T-helper 9 cell (primary cell): ENCODE measurements around the gene PTGES3L.
"Not testable (repeated sequence)": the region's sequence is repeated elsewhere in the genome, so short reads cannot be mapped to it uniquely, and the experiment has no call there.

ENCODE experiments used
- DNase-seq: peaks from one replicate; pipeline ENCODE4 v3.0.0-alpha.2; 2020

Gene PTGES3L

DNA sequence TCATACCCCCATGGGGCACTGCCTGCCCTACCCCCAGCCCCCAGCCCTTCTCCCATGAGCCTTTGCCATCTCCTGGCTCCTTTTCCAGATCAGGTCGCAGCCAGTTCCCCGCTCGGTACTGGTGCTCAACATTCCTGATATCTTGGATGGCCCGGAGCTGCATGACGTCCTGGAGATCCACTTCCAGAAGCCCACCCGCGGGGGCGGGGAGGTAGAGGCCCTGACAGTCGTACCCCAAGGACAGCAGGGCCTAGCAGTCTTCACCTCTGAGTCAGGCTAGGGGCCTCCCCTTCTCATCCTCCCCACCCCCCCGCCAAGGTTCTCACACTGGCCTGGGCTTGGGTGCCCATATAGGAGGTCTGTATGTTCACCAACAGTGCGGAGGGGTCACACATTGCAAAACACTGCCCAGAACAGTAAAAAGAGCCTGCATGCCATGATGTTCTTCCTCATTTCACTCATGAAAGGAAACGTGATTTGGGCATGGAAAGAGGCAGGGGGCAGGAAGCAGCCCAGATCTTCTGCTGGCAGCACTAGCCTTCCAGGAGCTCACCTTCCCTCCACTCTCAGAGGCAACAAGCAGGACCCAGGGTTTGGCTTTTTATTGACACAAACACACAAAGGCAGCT, 34.3 kb upstream of the PTGES3L start:
- no peak for DNase-seq

DNA sequence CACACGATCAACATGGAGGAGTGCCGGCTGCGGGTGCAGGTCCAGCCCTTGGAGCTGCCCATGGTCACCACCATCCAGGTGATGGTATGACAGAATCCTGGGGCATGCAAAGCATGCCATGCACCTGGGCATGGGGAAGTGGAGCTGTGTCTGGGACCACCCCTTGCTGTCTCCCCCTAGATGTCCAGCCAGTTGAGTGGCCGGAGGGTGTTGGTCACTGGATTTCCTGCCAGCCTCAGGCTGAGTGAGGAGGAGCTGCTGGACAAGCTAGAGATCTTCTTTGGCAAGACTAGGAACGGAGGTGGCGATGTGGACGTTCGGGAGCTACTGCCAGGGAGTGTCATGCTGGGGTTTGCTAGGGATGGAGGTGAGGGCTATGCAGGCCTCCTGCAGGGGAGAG, 33.4 kb upstream of the PTGES3L start:
- no peak for DNase-seq

DNA sequence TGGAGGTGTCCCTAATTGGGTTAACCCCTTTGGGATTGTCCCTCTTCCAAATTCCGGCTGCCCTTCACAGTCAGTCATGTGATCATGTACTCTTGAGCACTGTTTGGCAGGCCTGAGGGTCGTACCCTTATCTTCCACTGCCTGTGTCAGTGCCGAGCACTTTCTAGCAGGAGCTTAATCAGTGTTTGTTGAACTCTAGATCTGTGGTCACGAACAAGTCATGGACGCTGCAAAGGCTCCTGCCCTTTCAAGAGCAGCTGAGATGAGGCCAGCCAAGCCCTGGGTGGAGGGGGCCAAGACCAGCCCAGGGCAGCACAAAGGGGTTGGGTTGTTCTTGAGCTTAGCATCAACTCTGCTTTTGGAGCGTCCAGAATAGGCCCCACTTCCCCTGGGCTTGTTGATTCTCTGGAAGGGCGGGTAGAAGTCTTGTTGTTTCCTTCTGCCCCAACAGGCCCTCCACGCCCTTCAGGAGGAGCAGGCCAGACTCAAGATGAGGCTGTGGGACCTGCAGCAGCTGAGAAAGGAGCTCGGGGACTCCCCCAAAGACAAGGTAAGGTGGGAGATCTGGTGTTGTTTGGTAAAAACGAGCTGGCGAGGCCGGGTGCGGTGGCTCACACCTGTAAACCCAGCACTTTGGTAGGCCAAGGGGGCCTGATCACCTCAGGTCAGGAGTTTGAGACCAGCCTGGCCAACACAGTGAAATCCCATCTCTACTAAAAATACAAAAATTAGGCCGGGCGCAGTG, 32.0 kb upstream of the PTGES3L start:
- DNase-seq, result no peak

DNA sequence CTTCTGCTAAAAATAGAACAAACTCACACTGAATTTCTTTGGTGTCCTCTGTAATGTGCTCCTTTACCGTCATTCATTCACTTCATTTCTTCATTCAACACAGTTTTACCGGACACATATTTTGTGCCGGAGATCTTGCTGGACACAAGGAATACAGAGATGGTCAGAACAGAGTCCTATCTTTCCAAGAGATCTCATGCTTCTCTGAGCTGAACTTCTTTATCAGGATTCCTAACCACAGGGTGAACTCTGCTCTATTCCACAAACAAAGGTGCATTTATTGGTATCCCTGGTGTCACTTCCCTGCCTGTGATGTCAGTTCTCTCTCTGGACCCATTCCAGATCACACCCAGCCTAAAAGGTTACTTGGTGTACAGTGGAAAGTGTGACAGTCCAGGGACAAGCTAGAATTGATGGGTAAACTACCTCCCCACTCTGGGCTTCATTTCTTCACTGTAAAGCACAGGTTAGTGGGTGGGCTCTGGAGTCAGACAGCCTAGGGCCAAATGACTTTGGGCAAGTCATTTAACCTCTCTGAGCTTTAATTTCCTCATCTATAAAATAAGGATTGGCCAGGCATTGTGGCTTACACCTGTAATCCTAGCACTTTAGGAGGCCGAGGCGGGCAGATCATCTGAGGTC, 30.9 kb upstream of the PTGES3L start:
- no peak for DNase-seq

DNA sequence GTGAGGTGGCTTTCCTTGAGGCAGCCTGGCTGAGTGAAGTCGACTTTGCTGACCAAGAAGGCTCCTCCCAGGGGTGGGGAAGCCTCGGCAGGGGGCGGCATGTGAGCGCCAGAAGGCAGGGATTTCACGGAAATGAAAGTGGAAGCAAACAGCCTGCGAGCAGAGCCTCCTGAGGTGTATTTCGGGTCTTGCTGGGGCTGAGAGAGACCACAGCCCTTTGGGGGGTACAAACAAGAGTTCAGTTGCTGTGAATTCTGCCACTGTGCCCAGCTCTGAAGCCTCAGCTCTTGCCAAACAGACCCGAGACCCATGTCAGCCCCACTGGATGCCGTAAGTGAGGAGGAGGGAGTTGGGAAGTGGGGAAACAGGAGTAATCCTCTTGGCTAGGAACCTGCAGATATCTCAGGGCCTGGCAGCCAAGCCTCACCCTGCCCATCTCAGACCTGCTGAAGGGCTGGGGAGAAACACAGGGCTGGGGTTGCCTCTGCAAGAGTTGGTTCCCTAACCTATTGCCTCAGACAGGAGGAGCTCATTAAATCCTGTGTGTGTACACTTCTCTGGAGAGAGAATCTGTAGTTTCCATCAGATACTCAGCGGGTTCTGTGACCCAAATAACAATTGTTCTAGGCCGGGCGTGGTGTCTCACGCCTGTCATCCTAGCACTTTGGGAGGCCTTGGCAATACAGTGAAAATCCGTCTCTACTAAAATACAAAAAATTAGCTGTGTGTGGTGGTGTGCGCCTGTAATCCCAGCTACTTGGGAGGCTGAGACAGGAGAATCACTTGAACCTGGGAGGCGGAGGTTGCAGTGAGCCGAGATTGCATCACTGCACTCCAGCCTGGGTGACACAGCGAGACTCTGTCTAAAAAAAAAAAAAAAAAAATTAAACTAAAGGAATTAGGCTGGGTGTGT, 27.0 kb upstream of the PTGES3L start, which contains the start of gene IFI35:
Gene IFI35 (plus strand): TSS at position 146 of the 913 bp plus-strand sequence. CDS start 164 bp downstream, at position 310.
- DNase-seq, result peak; percentile 68

DNA sequence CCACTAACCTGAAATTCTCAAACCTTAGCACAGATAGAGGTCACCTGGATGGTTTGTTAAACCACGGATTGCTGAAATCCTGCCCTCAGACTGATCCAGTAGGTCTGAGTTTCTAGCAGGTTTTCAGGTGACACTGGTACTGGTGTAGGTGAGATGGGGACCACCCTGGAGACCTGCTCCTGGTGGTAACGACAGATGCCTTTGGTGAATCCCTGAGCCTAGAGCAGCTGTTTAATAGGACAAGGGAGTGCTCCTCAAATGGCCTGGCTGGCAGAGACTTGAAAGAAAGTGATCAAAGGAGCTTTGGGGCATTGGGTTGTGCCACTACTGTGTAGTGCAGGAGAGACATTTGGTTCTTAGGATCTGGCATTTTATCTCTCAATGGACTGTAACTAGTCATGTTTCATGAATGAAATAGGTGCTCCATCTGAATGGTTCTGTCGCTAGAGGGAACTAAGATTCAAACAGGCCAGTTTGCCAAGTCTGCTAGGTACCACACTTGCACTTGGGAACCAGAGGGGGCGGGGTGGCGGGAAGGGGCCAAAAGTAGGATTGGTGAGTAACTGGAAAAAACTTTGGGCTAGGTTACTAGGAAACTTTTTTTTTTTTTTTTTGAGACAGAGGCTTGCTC, 23.8 kb upstream of the PTGES3L start:
- DNase-seq, result no peak

DNA sequence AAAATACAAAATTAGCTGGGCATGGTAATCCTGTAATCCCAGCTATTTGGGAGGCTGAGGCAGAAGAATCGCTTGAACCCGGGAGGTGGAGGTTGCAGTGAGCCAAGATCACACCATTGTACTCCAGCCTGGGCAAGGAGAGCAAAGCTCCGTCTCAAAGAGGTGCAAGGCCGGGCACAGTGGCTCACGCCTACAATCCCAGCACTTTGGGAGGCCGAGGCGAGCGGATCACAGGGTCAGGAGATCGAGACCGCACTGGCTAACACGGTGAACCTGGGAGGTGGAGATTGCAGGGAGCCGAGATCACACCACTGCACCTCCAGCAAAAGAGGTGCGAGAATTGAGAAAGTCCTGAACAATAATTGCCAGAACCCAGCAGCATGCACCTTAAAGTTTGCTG, 21.0 kb upstream of the PTGES3L start:
- not testable (repeated sequence) for DNase-seq

DNA sequence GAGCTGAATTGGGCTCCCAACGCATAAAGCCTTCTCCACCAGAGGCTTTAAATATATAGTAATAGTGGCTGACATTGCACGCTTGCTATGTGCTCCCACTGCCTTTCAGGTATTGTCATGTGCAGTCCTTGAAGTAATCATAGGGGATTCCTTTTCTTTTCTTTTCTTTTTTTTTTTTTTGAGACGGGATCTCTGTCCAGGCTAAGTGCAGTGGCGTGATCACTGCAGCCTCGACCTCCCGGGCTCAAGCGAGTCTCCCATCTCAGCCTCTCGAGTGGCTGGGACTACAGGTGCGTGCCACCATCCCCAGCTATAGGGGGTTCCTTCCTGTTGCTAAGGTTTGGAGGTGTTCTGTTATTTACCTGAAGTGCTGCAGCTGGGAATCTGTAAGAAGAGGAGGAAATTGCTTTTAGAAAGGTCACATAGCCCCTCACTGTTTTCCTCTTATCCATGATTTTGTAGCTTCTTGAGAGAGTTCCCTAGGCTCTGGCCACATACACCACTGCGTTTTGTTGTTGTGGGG, 19.2 kb upstream of the PTGES3L start:
- no peak for DNase-seq

DNA sequence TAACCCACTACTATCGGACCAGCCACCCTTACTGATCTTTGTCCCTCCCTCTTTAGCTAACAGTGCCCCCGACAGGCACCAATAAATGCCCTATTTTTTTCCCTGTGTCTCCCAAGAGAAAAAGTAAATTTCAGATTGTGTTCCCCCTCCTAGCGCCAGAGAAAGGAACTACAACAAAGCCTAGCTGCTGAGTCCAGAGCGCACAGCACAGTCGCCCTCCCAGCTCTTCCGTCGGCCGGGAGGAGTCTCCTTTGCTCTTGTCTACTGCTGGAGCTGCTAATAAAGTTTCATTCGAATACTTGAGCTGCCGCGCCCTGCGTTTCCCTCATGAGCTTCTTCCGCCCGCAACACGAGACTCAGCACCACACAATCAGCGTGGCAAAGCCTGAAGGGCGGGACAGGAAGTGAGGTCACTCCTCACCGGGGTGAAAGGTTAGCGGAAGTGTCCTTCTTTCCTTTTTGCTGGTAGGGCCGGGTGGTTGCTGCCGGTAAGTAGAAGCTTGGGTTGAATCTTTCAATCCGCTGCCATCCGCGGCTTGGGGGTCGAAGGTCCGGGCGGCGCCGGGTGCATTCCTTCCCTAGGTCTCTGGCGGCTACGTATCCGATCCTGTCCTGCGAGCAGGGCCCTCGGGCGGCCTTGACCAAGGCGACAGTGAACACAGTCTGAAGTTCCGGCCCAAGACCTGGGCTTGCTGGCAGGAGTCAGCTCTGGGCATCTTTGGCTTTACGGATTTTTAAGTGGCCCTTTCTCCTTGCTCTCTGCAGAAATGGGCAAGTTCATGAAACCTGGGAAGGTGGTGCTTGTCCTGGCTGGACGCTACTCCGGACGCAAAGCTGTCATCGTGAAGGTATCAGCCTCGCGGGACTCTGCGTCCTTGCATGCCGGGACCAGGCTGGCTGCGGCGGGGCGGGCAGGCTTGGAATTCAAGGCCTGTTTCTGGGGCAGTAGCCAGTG, 18.4 kb upstream of the PTGES3L start, which contains the start of gene RPL27:
Gene RPL27 (plus strand): TSS at position 436 of the 955 bp plus-strand sequence. CDS start 332 bp downstream, at position 768.
- DNase-seq, result peak; percentile 95

DNA sequence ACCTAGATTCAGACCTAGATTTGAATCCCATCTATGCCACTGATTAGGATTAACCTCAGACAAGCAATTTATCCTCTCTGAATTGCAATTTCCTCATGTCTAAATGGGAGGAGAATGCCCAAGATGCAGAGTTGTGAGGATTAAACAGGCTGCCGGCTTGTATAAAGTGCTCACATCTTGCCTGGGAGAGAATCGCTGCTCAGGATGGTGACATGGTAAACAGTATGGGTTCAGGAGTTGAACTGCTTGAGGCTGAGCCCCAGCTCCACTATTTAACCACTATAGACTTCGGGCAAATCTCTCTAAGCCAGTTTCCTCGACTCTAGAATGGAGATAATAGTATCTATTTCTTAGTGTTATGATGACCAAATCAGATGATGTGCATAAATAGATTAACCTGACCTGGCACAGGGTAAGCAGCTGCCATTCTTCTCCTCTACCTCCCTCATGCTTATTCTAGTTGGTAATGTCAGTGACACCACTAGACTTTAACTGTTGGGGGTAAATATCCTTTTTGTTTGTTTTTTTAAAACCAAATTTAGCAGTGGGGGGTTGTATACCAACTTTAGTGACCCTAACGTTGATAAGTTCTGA, 17.6 kb upstream of the PTGES3L start:
- DNase-seq, result no peak

DNA sequence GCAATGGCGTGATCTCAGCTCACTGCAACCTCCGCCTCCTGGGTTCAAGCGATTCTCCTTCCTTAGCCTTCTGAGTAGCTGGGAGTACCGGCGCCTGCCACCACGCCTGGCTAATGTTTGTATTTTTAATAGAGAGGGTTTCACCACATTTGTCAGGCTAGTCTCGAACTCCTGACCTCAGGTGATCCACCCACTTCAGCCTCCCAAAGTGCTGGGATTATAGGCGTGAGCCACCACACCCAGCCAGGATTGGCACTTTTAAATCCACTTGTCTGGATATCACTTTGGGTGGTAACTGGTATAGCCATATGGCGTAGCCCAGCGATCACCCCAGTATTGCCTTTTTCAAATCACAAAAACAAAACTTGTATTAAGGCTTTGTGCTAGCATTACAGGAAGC, 14.0 kb upstream of the PTGES3L start:
- not testable (repeated sequence) for DNase-seq

DNA sequence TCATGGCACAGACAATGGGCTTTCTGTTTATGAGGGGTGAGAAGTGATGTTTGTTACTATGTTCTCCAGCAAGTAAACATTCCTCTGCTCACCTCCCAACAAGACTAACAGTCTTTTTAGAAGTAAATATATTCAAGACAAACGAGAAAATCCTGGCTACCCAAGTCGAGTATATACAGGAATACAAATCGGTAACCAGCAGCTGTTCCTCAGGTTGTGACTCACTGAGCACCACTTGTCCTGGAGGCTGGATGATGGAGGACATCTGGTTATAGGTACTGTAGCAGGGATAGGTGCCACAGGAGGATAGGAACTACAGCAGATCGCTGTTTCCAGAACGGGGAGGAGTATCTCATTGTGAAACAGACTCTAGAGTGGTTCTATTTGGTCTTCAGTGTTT, 13.0 kb upstream of the PTGES3L start:
- DNase-seq, result no peak

DNA sequence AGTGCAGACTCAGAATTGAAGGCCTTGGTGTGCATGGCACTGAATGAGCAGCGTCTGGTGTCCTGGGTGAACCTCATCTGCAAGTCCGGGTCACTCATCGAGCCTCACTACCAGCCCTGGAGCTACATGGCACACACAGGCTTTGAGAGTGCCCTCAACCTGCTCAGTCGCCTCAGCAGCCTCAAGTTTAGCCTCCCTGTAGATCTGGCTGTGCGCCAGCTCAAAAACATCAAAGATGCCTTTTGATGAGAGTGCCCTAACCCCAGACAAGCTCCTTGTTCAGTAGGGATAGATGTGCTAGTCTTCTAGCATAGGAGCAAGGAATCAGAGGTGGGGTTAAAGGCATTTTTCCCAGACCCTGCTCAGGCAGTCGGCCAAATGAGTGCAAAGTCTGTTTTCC, 11.6 kb upstream of the PTGES3L start:
- no peak for DNase-seq

DNA sequence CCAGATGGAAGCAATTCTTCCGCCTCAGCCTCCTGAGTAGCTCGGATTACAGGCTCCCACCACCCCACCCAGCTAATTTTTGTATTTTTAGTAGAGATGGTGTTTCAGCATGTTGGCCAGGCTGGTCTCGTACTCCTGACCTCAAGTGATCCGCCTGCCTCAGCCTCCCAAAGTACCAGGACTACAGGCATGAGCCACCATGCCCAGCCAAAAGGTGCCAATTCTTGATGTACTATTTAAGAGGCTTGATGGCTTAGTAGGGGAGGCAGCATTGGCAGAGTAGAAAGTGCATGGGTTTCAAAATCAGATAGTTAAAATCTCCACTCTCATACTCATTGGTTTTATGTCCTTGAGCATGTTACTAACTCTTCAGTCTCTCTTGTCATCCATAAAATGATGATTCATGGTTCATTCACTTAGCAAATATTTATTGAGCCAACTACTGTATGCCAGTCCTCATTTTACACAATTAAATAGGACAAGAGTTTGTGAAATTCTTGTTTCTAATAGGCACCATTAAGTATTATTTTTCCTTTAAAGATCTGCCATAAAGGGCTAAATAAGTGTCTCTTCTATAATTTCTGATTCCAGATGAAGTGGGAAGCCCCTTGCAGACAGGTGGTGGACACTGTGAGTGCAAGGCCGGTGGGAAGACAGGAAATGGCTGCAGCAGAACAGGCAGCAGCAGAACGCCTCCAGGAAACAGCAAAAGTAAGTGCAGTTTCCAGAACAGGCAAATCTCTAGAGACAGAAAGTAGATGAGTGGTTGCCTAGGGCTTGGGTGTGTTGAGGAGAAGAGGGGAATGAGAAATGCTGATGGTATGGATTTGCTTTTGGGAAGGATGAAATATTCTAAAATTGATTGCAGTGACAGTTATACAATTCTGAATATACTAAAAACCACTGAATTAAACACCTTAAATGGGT, 10.1 kb upstream of the PTGES3L start:
- DNase-seq, result no peak

DNA sequence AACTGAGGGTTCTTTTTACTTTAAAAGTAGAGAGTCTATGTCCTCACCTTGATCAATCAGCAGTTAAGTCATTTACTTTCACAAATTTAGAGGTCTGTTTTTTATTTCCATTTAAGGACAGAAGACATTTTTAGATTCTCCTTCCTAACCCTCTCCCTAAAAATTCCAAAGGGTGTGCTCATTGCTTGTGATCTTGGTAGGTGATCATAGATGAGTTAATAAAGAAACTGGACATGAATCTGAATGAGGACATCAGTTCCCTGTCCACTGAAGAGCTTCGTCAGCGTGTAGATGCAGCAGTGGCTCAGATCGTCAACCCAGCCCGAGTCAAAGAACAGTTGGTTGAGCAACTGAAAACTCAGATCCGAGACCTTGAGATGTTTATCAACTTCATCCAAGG, 9.3 kb upstream of the PTGES3L start:
- DNase-seq, result no peak

DNA sequence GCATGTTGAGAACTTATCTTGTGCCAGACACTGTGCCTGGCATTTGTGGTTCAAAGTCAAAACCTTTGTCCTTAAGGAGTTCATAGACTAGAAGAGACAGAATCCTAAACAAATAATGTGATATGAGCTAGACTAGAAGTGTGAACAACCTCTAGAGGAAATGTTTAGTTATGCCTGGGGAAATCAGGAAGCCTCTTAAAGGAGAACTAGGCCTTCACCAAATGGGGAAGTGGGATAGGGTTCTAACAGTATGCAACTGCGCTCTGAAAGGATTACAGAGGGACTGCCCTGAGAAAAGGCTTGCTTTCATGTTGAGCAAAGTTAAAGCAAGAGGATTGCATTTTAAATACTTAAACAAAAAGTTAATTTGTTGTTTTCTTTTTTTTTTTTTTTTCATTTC, 5.3 kb upstream of the PTGES3L start:
- no peak for DNase-seq

DNA sequence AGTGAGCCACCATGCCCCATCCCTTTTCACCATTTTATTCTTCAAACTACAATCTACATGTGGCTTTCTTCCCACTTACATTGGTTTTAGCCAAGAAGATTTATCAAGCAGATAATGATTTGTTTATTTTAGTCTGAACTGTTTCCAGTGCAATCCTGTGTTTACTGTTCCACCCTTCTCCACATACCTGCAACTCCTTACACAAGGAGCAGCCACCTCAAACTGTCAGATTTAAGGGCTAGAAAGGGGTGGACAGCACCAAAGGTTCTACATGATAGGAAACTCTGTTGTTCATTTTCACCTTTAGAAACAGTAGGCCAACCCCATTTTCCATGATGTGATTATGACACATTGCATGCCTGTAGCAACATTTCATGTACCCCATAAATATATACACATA, 2.4 kb upstream of the PTGES3L start:
- DNase-seq, result no peak

DNA sequence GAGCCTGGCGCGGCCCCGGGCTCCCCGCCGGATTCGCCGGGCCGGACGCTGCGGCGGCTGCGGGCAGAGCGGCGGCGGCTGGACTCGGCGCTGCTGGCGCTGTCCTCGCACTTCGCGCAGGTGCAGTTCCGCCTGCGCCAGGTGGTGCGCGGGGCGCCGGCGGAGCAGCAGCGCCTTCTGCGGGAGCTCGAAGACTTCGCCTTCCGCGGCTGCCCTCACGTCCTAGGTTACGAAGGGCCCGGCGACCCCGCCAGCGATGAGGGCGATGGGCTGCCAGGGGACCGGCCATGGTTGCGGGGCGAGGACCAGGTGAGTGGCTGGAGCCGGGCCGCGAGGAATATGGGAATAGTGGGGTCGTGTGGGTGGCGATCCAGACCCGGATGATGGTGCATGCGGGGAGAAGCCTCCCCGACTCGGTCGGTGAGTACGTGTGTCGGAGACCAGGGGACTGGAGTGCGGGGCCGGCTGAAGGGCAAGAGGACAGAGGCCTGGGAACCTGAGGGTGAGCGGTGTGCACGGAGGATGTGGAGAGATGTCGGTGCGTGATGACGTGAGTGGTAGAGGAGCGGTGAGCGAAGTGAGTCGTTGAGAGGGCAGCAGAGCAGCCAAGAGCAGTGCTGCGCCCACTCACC, 1.0 kb upstream of the PTGES3L start:
- peak; percentile 37 for DNase-seq

DNA sequence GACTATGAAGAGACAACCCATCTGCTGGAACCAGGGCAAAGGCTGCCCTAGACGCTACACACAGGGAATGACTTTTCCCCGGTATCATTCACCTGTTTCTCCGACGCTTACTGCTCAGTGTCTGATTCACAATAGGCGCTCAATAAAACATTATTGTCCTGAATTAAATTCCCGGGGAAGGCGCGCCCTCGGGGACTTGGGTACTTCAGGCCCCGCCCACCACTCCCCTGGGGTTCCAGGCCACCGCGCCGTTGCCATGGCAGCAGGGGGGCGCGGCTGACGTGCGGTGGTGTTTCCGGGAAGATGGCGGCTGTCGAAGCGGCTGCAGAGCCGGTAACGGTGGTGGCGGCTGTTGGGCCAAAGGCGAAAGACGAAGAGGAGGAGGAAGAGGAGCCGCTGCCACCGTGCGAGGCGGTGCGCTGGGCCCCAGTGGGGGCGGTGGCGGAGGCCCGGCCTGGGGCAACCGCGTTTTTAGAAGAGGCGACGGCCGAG, 440 bp upstream of the PTGES3L start, which contains the start of gene RUNDC1:
Gene RUNDC1 (plus strand): TSS at position 292 of the 492 bp plus-strand sequence. CDS start 12 bp downstream, at position 304.
- peak; percentile 90 for DNase-seq
